ENCODE data around the gene SKI.

SKI gene

DNA sequence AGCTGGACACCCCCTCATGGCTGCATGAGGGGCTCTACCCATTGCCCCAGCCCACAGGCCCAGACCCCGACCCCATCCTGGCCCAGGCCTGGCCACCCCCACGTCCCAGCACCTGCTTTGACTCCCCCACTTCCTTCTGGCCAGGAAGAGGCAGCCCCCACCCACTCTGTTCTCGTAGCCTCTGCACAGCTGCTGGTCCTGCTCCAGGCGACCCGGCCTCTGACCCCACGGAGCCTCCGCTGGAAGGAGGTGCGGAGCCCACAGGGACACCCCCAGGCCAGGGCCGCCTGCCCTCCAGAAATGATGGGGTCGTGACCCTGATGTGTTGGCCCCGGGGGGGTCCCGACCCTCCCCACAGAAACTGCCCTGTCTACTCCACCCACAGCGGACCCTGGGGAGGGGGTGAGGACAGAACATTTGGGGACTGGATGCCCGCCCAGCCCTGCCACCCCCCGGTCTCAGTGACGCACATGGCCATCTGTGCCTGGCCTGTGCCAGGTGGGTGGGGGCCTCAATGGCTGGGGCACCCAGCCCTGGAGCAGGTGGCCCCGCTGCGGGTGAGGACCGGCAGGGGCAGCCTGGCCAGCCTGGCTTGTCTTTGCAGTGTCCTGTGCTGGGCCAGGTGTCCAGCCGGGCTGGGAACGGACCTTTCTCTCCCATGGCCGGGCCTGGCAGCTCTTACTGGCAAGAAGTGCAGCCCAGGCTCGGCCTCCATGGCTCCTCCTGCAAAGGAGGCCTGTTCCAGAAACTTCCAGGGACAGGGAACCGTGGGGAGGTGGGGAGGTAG, 84.6 kb downstream of the SKI start:
- intact Hi-C loops (cut with DNase I) = loop anchor here (5.0 to 10.0 kb wide), 2 partner anchors 80 to 118 kb away; partner anchors contain the start of gene FAAP20
- DNase-seq = no peak

DNA sequence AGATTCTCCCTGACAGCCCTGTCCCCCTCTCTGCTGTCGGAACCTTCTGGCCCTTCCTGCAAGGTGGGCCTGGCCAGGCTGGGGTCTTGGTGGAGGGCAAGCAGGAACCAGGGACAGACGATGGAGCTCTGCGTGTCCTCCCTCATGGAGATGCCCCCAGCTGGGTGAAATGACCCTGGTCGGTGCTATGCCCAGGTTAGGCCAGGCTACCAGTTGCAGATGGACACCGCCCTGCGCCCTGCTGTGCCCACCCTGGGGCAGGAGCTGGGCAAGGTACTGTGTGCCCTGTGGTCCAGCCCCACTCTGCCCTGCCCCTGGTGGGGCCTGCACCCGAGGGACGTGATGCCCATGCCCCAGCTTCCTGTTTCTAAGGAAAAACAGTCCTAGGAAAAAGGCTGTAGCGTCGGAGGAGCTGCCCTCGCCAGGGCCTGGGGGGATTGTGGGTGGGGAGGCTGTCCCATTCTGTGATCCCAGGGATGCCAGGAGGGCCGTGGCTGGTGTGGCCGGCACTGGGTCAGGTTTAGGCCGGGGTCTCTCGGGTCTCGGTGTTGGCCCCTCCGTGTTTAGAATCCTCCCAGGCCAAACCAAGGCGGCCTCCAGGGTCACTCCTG, 85.6 kb downstream of the SKI start:
- DNase-seq = no peak
- intact Hi-C loops (cut with DNase I) = loop anchor here (5.0 to 10.0 kb wide), 2 partner anchors 81 to 119 kb away; partner anchors contain the start of gene FAAP20

DNA sequence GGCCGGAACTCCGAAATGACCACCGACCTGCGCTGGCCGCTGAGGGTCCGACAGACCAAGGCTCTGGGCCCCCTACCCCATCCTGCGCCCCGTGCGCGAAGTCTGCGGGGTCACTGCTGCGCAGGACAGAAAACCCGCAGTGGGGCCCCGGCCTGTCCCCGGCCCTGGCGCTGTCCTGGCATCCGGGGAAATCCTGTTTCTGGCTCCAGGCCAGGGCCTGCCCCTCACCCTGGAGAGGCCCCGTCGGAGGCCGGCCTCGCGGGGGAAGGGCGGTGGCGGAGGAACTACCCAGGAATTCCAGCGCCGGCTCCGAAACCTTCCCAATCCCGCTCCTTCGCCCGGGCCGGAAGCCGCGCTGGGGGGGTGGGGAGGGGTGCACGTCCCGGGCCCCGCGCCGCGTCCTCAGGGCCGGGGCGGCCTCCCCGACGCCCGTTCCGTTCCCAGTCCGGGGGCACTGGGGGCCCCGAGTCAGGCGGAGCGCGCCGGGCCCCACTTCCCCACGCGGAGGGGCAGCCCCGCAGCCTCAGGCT, 86.2 kb downstream of the SKI start:
- intact Hi-C loops (cut with DNase I) = loop anchor here (5.0 to 10.0 kb wide), 2 partner anchors 82 to 120 kb away; partner anchors contain the start of gene FAAP20
- DNase-seq = no peak

DNA sequence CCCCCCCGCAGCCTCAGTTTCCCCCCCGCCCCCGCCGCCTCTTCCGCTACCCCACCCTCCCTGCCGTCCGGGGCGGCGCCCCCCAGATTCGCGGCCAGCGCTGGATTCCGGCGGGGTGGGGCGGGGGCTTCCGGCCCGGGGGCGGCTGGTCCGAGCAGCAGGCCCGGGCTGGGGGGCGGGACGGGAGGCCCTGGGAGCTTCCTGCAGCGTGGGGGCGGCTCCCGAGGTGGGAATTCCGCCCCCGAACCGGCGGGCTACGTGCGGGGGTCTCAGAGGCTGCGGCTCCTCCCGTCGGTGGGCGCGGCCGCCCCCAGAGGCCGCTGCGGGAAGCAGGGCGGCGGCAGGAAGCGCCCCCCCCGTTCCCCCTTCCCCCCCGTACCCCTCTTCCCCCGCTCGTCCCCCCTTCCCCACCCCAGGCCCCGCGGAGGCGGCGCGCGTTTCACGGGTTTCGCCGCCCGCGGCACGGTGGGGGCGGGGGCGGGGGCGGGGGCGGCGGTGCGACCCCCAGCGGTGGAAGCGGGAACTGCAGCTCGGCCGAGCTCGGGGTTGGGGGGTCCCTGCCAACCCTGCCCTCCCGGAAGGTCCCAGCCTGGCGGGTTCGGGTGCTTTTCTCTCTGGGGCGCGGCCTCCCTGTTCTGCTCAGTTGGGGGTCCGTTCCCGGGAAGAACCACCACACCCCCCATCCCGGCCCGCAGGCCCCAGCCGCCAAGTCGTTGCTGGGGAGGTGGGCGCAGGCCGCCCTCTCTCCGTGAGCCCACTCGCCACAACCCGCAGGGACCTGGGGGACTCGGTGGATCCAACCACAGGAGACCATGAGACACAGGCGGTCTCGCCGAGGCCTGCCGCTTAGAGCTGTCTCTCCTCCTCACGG, 86.9 kb downstream of the SKI start:
- intact Hi-C loops (cut with DNase I) = loop anchor here (5.0 to 10.0 kb wide), 2 partner anchors 83 to 120 kb away; partner anchors contain the start of gene FAAP20
- peak in 1 of 10 donors; percentile 35 for DNase-seq

DNA sequence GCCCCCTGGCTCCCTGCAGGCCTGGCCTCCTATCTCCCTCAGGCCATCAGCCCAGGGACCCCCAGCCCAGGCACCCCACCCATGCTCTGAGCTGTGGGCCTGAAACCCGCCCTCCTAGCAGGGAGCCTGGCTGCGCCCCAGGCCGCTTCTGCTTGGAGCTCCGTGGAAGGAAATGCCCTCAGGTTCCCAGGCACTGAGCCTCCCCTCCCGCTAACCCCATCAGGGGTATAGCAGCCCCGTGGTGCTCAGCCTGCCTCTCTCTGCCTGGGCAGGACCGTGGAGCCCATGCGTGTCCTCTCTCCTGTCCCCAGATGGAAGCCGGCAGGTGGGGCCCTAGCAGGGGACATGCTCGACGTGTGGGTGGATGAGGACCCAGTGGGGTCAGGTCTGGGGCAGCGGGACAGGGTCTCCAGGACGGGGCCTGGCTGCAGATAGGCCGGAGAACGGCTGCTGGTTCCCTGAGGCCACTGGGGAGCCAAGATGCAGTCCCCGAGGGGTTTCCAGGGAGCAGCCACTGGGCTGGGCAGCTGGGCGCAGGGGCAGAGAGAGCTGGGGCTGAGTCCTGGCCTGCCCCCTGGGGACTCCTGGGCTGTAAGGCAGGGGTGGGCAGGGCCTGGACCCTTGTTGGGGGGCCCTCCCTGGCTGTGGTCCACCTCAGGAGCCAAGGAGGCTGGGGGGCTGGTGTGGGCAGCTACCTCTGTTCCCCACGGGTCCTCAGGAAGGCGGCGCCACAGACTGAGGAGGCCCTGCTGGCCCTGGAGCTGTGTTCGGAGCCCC, 87.7 kb downstream of the SKI start:
- DNase-seq = no peak
- intact Hi-C loops (cut with DNase I) = loop anchor here (10.0 kb wide), 1 partner anchor 121 kb away; the partner anchor contains the start of gene FAAP20

DNA sequence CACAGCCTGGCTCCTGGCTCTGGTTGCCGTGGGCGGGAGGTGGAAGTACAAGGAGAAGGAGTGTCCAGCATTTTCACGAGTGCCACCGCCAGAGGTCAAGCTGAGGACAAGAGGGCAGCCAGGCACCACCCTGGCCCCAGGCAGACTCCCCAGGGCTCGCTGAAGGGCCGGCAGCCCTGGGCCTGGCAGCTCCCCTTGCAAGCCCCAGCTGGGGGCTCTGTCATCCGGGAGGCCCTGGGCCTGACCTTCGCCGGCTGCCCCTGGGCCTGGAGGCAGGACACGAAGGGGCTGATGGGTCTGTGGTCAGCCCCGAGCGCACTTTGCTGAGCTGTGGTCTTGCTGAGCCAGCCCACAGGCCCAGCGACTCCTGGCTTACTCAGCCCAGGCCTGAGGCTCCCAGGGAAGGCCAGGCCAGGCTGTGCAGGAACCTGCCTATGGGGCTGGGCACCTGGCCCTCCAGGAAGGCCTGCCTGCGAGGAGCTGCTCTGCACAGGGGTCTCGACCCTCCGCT, 88.4 kb downstream of the SKI start:
- intact Hi-C loops (cut with DNase I) = loop anchor here (10.0 kb wide), 1 partner anchor 122 kb away; the partner anchor contains the start of gene FAAP20
- DNase-seq = no peak

DNA sequence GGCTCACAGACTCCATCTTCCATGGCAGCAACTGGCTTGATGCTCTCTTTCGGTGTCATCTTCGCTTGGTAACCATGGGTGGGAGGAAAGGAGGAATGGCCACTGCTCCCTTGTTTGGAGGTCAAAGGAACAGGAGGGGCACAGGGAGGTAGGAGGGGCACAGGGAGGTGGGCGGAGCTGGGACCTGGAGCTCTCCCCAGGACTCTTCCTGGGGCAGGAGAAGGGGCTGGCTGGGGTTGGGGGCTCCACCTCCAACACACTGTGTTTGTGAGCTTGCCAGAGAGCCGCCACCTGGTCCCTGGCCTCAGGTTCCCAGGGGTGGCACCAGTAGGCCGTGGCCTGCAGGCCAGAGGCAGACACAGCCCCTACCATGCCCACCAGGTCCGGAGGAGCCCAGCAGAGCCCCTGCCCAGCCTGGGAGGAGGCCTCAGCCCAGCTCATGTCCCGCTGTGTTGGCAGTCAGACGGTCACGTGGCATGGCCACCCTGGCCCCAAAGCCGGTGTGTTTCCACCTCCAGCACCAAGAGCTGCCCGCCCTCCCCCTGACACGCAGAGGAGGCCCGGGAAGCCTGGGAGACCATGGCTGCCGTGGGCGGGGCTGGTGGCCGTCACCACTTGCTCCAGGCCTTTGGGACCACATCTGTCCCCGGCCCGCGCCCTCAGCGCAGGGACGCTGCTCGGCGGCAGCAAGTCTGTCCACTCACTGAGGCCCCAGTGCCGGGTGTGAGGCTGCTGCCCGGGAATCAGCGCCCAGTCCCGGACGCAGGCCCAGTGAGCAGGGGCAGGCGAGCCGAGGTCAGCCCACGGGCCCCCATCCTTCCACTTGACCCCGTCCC, 89.3 kb downstream of the SKI start:
- intact Hi-C loops (cut with DNase I) = loop anchor here (10.0 kb wide), 1 partner anchor 123 kb away; the partner anchor contains the start of gene FAAP20
- no peak for DNase-seq

DNA sequence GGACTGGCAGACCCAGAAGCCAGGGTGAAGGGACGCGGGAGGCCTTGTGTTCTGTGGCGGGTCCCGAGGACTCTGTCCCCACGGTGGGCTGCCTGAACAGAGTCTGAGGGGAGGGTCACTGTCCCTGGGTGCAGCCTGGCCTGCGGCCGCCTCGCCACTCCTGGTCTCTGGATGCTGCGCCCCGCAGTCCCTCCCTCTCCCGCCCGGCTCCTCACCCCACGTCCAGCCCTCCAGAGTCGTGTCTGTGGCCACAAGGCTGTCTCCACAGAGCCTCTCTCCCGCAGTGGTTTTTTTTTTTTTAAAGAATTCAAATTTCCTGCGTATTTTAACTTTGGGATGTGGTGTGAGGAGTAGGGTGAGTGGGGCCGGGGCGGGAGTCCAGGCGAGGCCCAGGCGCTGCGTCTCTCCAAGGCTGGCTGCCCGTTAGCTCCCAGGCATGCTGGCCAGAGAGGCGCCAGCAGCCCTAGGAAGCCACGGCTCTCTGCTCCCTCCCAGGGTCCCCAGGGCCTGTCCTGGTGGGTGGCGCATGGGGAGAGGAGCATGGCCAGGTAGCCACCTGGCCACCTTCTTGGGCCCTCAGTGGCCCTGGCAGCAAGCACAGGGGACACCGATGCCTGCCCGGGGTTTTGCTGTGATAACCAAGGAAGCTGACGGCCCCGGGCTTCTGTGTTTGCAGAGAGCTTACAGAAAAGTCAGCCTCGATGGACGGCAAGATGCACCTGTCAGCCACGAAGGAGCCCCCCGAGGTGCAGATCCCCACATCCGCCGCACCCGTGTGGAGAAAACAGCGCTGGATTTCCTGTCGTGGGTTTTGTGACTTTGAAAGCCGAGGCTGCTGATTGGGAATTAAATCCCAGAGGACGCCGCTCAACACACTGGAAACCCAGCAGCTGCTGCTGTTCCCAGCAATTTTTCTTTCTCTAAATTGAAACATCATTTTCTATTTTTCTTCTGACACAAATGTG, 90.5 kb downstream of the SKI start:
- intact Hi-C loops (cut with DNase I) = loop anchor here (10.0 kb wide), 1 partner anchor 124 kb away; the partner anchor contains the start of gene FAAP20

DNA sequence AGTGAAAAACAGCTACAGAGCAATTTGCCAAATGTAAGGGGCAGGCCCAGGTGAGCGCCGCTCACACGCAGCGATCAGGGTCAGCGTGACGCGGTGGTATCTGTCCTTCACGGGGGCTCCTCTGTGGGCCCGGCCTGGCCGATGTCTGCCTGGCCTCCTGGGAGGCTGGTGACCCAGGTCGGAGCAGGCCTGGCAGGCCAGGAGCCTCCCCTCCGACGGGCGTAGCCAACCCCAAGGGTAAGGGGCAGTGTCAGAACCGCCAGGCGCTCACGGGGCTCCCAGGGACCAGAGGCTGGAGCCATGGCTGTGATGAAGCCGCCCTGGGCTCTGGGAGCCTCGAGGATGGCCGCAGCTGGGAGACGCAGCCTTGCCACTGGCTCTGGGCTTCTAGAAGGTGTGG, 91.2 kb downstream of the SKI start:
- DNase-seq = no peak
- intact Hi-C loops (cut with DNase I) = loop anchor here (10.0 kb wide), 1 partner anchor 124 kb away; the partner anchor contains the start of gene FAAP20

More for the DNA sequence above, 90.5 kb downstream of the SKI start:
- DNase-seq = no peak

DNA sequence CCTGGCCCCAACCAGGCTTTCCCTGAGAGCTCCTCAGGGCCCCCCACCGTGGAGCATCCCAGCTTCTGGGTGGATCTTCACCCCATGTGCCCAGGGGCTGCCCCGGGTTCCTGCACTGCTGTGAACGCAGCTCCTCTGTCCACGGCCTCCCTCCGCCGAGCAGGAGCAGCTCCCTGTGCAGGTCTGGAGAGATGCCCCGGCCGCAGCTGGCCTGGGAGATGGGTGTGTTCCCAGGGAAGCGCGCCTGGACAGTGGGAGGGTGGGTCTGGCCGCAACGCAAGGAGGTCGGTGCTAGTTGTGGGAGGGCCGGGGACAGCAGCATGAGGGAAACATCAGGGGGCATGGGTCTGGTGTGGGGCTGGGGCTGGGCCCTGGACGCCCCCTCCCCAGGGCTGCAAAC, 91.9 kb downstream of the SKI start:
- intact Hi-C loops (cut with DNase I) = no loop called here
- no peak for DNase-seq

DNA sequence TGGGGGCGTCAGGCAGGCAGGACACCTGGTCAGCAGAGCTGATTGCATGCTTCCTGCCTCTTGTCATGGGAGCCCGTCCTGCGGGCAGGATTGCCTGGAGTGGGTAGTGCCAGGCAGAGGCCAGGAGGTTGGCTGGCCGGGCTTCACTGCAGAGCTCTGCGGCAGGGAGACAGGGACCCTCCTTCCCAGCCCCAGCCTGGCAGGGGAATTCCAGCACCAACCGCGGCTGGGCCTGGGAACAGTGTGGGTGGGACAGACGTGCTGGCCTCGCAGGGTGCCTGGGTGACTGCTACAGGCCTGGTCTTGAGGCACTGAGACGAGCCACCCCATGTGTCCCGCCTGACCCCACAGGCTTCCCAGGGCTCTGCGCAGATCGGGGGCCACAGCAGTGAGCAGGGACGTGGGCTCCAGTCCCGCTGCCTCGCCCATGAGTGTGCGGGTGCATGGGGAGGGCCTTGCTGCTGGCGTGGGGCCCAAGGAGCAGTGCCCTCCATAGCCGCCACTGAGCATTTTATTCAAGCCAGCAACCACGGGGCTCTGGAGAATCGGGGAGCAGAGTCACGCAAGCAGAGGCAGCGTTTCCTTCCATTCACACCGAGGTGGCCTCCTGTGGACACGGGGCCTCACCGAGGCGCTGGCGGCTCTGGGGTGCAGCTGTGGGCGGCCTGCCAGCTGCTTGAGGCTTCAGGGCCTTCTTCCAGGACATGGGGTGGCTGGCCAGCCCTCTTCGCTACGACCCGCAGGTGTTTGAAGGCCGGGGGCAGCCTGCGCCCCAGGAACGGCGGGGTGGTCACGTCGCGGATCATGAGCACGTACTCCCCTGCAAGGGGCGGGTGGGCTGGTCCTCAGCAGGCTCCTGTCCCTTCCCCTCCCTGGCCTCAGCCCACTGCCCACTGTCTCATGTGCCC, 92.9 kb downstream of the SKI start:
- no peak for DNase-seq
- intact Hi-C loops (cut with DNase I) = no loop called here

DNA sequence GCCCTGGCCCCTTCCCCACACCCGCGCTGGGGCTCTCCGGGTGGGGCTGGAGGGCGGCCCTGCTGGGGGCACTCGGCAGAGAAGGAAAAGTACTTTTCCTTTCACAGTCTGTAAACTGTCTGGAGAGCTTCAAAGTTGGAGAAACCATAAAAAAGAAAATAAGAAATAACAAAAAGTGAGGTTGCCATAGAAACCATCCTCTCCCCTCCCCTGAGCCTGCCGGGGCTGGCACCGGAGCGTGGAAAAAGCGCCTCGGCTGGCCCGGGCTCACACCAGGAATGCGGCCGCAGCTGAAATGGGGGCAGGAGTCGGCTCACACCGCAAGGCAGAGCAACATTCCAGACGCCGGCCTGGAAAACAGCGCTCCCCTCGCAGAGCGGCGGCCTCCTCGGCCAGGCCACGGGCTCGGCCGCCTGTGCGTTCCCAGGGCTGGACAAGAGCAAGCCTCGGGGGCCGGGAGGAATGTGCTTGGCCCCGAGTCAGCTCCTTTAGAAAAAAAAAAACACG, 94.0 kb downstream of the SKI start:
- peak in 7 of 10 donors; percentile 42 to 93 (median 51) for DNase-seq
- intact Hi-C loops (cut with DNase I) = no loop called here

DNA sequence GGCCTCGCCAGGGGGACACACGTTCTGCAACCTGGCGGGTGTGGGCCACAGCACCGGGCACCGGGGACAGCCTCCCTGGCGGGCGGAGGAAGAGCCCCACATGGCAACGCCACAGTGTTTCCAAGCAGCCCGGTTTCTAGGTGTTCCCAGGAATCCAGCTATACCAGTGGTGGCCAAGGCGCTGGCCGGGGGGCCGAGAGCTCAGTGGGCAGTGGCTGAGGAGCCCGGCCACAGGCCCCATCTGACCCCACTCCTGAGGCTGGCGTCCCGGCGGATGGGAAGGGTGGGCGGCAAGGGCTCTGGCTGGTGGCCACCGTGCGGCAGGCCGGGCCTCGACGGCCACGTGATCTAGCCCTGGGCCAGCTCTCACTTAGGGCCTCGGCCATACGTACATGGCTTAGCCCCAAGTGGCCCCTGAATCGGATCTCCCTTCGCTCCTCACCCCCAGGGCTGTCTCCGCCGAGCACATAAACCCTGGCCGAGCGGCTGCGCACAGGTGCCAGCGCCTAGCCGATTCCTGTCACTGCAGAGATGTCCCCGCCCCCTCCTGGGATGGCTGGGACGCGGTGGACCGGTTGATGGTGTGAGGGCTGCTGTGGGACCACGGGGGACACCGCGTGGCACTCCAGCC, 94.6 kb downstream of the SKI start:
- intact Hi-C loops (cut with DNase I) = no loop called here

DNA sequence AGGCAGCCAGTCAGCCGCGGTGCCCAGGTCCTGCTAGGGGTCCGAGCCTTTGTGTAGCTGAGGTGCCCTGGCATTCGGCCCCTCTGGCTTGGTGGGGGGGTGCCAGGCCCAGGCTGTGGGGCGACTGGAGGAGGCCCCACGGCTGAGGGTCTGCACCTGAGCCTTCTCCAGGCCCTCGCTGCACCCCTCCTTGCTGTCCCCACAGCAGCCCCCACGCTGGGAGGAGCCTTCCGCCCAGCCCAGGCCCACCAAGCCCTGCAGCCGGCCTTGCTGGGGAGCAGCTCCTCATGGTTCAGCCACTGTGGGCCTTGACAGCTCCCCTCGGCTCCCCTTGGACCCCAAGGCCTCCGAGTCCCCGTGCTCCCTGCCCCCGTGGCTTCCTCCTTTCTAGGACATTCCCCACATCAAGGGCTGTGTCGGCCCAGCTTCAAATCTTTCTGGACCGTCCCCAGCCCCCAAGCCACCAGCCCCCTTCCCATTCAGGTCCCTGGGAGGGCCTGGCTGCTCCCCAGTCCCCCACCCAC, 95.4 kb downstream of the SKI start:
- no peak for DNase-seq
- intact Hi-C loops (cut with DNase I) = no loop called here

More for the DNA sequence above, 94.6 kb downstream of the SKI start:
- DNase-seq = peak in 1 of 10 donors; percentile 82
